ENCODE data around the gene GCC1. TPM values are rescaled to one million over a fixed set of nuclear protein-coding genes. Genes with fewer than 3 reads are reported as not detected.

The GCC1 gene, protein sequence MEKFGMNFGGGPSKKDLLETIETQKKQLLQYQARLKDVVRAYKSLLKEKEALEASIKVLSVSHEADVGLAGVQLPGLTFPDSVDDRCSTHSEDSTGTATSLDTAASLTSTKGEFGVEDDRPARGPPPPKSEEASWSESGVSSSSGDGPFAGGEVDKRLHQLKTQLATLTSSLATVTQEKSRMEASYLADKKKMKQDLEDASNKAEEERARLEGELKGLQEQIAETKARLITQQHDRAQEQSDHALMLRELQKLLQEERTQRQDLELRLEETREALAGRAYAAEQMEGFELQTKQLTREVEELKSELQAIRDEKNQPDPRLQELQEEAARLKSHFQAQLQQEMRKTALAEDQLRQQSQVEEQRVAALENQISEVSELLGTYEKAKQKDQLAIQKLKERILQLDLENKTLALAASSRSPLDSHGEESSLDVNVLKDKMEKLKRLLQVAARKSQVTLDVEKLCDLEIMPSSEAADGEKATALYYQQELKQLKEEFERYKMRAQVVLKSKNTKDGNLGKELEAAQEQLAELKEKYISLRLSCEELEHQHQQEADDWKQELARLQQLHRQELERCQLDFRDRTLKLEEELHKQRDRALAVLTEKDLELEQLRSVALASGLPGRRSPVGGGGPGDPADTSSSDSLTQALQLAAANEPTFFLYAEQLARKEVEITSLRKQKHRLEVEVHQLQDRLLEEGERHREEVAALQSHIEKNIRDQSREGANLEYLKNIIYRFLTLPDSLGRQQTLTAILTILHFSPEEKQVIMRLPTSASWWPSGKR
- 26.6 and 28.8 TPM in 2 replicates for total RNA-seq (2014; rRNA removed; shearing (Covaris generic))

DNA sequence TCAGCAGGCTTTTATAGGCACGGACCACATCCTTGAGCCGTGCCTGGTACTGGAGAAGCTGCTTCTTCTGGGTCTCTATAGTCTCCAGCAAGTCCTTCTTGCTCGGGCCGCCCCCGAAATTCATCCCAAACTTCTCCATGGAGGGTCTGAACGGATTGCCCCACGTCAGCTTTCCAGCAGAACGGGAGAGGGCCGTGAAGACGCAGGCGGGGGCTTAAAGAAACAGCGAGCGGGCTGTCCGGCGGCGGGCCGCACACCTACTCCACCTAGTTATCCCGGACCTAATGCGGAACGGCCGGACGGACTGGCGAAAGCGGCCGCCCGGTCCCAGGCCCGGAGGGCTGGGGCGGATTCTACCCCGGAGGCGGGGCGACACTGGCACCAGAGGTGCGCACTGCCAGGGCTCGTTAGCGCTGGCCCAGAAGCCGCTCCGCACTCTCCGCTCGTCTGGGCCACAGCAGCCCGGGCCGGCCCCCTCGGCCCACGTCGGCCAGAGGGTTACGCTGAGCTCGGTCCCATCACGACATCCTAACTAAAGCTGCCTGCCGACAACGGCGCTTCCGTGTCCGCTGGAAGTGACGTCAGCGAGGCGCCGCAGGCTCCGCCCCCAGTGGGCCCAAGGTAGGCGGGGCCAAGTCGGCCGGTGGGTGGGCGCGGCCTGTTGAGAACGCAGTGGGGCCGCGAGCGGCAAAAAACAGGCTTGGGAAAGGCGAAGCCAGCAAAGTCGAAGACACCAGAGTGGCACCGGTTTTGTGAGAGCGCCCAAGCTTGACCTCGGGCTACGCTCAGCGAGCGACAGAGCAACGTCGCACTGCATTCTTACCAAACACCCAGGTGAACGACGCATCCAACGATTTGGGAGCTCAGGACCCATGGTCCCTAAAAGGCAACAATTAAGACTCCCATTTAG, at the start of gene GCC1:
GCC1 (minus strand) TSS at position 553 of the 910 bp plus-strand sequence; CDS start at position 139, 414 bp downstream.
- peak; percentile 95 for DNase-seq (ENCODE audit: low read depth)

DNA sequence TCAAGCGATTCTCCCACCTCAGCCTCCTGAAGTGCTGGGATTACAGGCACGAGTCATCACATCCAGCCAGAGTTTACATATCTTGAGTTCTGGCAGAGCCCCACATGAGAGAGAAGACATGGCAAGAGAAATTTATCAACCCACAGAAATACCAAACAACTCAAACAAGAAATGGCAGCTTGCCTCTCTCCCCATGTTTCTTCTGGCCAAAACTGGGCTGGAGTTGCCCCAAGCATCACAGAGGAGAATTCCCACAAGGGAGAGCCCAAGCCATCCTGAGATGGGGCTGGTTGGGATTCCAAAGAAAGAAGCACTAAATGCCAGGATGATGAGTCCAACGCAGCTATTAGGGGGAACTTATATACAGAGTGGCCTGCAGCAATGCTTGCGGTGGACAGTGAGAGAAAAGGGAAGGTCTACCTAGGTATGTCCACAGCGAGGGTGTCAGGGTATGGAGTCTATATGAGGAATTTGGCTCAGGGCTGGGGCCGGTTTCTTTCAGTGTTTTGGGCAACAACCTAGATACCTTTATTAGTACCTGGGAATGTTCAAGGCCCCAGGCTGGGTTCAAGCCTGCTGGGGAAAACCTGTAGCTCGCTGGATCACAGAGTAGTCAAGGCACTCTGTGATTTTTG, 47.0 kb upstream of the GCC1 start:
- no peak for DNase-seq (ENCODE audit: low read depth)

DNA sequence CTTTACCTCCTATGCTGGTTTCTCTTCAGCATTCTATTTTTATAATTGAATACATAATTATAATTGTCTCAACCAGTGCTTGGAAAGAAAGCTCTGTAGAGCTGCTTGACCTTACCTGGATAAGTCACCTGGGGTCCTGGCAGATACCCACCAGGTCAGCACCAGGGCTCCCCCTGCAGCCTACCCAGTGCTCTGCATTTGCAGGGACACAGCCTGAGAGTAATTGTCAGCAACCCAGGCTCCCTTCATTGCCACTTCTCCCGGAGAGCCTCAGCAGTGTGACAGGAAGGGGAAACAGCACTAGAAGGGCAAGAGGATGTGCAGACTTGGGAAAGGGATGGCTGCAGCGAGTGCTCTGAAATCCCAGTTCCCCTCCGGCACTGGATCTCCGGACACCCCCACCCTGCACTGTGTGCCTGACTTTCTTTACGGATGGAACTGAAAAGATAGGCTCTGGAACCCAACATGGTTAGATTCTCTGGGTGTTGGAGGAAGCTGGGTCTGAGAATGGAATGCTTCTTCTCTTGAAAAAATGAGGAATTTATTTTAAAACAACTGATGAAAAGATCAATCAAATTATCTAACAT, 44.0 kb upstream of the GCC1 start:
- DNase-seq (ENCODE audit: low read depth) = peak; percentile 29

DNA sequence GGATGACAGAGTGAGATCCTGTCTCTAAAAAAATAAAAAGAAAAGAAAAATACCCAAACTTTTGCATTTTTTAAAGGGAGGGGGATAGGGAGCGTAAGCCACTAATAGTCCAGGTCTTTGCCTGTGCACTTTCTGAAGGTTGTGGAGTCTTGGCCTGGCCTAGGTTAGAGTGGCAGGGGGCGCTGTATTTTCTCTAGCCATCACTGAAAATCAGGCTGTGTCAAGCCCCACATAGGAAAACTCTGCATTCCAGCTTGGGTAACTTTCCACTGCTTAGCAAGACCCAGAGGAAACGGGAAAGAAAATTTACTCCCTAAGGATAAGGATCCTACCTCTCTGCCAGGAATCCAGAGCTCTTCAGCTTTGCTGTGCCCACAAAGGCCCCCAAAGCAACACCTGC, 43.0 kb upstream of the GCC1 start:
- DNase-seq (ENCODE audit: low read depth) = no peak

DNA sequence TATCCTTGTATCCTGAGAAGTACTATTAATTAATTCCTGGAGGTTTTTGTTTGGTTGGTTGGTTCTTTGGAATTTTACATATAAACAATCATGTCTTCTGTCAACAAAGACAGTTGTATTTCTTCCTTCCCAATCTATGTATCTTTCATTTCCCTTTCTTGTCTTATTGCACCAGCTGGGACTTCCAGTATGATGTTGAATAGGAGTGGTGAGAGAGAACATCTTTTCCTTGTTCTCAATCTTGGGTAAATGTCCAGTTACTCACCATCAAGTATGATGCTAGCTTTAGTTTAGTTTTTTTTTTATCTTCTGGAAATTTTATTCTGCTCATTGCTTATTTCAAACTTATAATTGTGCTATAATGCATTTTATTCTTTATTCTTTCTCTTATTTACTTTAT, 39.9 kb upstream of the GCC1 start:
- no peak for DNase-seq (ENCODE audit: low read depth)

DNA sequence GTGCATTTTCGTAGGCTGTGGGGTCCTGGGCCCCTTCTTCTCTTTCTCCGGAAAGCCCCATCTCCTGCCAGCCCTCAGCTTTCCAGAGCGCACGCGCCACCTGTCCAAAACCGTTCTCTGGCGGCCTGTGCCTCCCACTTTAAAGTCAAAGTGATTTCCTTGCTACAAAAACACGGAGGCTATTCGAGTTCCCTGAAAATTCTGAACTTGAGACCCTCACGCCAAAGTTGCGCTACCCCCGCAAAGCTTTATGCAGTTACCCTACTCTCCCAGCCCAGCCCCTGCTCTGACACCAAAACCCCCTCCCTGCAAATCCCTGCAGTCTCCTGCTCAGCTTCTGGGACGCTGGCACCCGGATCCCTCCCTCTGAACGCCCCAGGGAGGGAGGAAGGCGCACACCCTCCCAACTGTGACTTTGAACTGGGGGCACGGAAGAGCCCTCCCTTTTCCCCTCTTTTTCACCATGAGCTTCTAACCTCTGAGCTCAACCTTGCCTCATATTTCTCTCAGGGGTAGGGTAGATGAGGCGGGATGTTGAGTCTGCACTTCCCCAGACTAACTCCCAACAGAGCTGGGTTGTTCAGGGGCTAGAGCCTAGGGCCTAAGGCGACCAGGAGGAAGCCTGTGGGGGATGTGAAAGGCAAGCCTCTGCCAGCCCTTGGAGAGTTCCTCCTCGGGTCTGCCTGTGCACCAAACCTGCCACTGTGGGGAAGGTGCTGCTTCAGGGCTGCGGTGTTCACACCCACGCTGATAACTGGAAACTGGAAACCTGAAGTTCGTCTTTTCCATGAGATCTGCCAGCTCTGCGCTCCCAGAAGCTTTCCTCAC, 35.2 kb upstream of the GCC1 start:
- DNase-seq (ENCODE audit: low read depth) = no peak

DNA sequence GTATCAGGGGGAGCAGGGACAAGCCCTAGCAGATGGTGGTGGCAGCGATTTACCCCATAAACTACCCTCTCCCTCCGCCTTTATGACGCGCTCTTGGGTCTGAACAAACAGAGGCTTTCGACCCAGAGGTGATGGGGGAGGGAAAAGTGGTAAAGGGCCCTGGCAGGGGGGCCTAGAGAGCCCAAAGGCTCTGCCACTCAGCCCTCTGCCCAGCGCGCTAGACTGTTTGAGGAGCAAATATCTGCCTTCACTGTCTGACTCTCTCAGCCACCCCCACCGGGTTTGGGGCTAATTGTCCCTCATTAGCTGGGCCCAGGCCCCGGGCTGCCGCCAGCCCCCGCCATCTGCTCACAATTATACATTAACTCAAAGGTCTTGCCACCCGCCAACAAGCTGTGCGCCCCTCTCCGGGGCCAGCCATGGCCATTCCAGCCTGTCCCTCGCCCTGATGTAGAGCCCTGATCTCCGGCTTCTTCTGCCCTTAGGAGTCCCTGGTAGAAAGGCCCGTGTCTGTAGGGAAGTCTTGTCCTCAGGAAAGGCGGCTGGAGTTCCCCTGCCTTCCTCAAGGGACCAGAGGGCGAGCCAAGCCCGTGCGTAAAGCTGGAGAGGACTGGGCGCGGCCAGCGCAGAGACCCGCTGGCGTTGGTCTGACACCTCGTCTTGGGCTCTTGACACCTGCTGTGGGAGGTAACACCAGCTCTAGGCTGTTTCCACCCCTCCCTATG, 34.4 kb upstream of the GCC1 start:
- DNase-seq (ENCODE audit: low read depth) = no peak

DNA sequence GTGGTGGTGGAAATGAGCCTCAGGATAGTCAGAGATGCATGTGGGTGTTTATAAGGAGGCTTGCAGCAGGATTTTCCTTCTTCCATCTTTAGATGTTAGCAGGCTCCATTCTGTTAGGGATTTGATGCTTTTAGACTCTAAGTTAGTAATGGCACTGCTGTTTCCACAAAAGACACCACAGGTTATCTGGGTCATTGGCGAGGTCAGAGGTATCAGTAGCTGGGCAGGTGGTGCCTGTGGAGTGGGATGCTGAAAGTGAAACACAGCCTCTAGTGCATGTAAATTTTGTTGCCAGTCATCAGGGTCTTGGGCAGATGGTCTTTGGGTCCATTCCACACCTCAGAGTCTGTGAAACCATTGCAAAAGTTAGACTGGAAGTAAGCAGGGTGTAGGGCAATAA, 33.4 kb upstream of the GCC1 start:
- no peak for DNase-seq (ENCODE audit: low read depth)

DNA sequence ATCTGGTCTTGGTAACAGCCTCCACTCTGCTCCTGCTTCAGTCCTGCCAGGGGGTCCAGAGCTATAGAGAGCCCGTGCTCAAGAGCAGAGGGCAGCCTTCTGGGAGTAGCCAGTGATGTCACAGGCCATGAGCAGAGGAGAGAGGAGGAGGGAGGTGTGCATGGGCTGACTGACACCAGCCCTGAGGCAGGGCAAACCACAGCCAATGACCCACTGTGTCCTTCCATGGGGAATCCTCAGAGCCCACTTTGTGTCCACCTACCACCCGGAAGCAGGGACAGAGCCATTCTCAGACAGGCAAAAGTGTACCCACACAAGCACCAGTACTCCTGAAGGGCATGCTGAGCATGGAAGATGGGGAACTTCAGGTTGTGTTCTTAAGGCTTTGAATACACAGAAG, 32.6 kb upstream of the GCC1 start, which contains the start of gene PAX4:
PAX4 (minus strand) TSS at position 101 of the 400 bp plus-strand sequence. CDS start 2,214 bp downstream, outside the sequence.
- DNase-seq (ENCODE audit: low read depth) = no peak

DNA sequence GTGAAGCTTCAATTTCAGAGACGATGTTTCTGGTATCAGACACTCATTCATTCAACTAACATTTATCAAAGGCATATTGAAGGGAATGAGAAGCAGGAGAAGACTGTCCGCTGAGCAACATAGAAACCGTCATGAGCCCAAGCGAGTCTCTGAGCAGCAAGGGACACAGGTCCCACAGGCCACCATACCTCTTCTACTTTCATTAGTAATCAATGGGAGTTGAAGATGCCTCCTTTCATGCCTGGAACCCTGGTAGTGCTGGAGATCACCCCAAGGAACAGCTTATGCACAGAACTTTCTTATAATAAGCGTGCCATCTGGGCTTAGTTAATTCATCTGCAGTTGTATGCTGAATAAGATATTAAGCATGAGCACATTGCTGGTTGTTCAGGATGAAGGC, 31.3 kb upstream of the GCC1 start:
- no peak for DNase-seq (ENCODE audit: low read depth)

DNA sequence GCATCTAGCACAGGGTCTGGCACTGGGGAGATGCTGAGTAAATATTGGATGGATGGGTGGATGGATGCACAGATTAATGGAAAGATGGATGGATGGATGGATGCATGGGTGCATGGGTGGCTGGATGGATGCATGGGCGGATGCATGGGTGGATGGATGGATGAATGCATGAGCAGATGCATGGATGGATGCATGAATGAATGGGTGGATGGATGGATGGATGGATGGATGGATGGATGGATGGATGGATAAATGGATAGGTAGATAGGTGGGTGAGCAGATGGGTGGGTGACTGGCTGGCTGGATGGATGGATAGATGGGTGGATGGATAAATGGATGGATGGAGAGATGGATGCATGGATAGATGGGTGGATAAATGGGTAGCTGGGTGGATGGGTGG, 26.9 kb upstream of the GCC1 start:
- no peak for DNase-seq (ENCODE audit: low read depth)

DNA sequence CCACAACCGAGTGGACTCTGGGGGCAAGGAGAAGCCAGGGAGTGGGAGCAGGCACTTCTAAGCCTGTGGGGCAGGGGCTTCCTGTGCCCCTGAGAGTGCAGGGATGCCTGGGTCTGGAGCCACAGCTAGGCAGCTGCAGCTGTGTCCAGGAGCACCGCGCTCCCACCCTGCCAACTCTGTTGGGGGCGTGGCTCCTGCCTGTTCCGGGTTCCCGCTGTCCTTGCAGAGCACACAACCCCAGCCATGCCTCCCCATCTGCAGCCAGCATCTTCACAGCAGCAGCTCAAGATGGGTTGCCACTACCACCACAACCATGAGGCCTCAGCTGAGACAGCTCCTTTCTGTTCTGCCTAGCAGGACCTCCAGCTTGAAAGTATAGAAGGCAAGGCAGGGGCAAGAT, 23.9 kb upstream of the GCC1 start:
- no peak for DNase-seq (ENCODE audit: low read depth)

DNA sequence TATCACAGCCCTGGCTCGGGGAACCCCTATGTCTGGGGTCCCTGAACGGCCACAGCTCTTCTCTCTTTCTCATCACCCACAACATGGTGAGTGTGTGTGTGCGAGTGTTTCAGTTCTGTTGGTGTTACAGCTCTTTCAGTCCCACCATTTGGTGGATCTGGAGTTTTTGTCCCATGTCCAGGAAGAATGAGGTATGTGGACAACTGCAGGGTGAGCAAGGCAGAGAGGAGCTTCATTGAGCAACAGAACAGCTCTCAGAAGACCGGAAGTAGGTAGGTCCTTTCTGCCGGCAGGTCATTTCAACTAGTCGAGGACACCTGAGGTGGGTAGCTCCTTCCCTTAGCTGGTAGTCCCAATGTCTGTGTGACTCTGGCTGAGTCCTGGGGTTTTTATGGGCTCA, 23.1 kb upstream of the GCC1 start:
- DNase-seq (ENCODE audit: low read depth) = no peak

DNA sequence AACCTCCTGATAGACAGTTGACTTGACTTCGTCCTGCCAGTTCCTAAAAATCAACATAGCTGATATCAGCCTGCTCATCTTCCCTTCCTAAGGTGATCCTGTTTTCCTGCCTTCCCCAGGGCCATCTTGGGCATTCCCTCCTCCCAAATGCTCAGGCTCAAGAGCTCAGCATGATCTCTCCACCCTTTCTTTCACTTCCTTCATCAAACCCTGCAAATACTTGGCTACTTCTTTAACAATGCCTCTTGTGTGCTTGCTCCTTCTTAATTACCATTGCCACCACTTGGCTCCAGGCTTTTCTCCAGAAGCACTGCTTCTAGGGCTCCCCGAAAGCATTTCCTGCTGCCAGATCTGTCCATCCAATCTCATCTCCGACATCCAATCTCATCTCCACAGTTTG, 15.5 kb upstream of the GCC1 start:
- no peak for DNase-seq (ENCODE audit: low read depth)

DNA sequence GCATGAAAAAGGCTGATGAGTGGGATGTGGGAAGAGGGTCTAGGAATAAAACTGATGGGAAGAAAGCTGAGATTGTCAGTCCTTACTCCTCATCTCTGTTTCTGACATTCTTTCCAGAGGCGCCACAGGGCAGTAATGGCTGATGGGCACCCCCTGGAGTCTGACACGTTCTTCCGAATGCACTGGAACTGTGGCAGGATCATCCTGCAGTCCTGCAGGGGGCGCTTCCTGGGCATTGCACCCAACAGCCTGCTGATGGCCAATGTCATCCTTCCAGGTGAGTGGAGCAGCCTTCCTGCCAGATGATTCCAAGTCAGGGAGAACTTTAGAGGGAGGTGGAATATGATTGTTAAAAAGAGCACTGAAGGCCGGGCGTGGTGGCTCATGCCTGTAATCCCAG, 12.9 kb upstream of the GCC1 start:
- DNase-seq (ENCODE audit: low read depth) = peak; percentile 57

DNA sequence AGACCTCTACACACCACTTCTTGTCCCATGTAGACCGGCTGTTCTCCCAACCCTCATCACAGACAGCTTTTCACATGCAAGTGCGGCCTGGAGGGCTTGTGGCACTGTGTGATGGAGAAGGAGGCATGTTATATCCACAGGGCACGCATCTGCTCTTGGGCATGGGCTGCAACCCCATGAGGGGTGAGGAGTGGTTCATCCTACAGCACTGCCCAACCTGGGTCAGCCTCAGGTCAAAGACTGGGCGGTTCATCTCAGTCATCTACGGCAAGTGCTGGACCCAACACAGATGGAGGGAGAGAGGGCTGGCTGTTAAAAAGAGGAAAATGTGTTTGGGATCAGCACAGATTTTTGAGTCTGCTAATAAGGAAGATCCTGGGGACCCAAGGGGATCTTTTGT, 10.3 kb upstream of the GCC1 start:
- no peak for DNase-seq (ENCODE audit: low read depth)

DNA sequence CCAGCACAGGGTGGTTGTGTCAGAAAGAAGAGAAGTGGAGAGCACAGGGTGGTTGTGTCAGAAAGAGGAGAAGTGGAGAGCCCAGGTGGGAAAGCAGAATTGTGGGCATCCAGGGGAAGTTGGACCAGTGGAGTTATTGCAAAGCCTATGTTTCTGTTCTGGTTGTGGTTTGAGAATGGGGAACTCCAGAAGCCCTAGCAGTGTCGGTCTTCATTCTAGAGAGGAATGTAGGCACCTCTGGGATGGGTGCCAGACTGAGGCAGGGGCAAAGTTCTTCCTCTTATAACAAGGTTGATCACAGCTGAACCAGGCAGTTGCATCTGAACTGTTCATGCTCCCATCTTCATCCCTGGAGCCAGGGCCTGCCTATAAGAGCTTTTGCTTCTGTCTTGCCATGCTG, 9.1 kb upstream of the GCC1 start:
- no peak for DNase-seq (ENCODE audit: low read depth)

DNA sequence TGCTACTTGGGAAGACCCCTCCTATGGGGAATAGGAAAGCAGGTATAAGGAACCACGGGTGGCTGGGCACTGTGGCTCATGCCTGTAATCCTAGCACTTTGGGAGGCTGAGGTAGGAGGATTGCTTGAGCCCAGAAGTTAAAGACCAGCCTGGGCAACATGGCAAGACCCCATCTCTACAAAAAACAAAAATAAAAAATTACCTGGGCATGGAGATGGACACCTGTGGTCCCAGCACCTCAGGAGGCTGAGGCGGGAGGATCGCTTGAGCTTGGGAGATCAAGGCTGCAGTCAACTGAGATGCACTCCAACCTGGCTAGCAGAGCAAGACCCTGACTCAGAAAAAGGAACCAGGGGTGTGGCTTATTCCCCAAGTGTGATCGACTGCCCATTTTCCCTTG, 7.2 kb upstream of the GCC1 start:
- DNase-seq (ENCODE audit: low read depth) = no peak

DNA sequence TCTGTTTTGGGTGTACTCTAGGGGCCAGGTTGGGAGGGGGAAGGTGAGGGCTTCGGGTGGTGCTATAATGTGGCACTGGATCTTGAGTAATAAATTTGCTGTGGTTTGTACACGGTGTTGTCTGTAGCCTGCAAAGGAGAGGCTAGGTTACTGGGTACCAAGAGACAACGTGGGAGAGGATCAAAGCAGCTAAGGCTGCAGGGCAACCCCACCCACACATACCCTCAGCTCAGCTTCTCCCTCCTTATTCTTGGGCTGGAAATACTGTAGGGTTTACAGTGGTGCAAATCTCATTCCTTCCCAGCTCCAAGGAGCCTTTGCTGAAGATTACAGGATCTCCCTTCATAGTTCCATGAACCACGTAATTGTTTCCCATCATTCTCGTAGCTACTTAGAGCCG, 6.2 kb upstream of the GCC1 start:
- DNase-seq (ENCODE audit: low read depth) = no peak

DNA sequence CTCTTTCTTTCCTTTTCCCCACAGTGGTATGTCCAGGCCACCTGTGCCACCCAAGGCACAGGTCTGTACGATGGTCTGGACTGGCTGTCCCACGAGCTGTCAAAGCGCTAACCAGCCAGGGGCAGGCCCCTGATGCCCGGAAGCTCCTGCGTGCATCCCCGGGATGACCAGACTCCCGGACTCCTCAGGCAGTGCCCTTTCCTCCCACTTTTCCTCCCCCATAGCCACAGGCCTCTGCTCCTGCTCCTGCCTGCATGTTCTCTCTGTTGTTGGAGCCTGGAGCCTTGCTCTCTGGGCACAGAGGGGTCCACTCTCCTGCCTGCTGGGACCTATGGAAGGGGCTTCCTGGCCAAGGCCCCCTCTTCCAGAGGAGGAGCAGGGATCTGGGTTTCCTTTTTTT, 5.8 kb upstream of the GCC1 start:
- no peak for DNase-seq (ENCODE audit: low read depth)
